A549 (cell line): Measurements from ENCODE around the gene OPN1MW3.
"Not testable (repeated sequence)": the region's sequence is repeated elsewhere in the genome, so short reads cannot be mapped to it uniquely, and the experiment has no call there.

Experiments
- MAX ChIP-seq: IDR thresholded peaks from 2 replicates; pipeline ENCODE4 v1.6.1; 2012
- NPAS2 ChIP-seq: fragments of 250-450 bp; sonication (Bioruptor Pico); IDR thresholded peaks from 2 replicates; pipeline ENCODE4 v1.8.0; 2022; ENCODE audit warnings: mild to moderate bottlenecking, moderate library complexity, borderline replicate concordance
- POLR2A ChIP-seq: IDR thresholded peaks from 2 replicates; pipeline ENCODE4 v1.6.1; 2012; ENCODE audit warnings: mild to moderate bottlenecking, low read length

- TF ChIP-seq MAX; NPAS2 (CRISPR knock-in tag); POLR2A: not testable (repeated sequence)
These were observed 27.3 kb downstream of the OPN1MW3 start for GRCh38 chrX:154284489-154285338.
